ENCODE data around the gene PTCD3. TPM values are rescaled to one million over a fixed set of nuclear protein-coding genes. Genes with fewer than 3 reads are reported as not detected.

PTCD3 gene
- total RNA-seq, 1 experiment from 2014 or later: 180 TPM

- H3K4me2 ChIP-seq (ENCODE audit: insufficient read depth, insufficient read length, low read length): no peak overlapping the region
- no peaks in the 10 kb centered on the region for H3K4me1 ChIP-seq (ENCODE audit: insufficient read depth, low read length)
- H4K5ac ChIP-seq (ENCODE audit: insufficient read length, low read depth, low read length): no peak overlapping the region
- H3K9ac ChIP-seq (ENCODE audit: extremely low read depth, insufficient read length, low read length): no peak overlapping the region
- H3K4ac ChIP-seq (ENCODE audit: low read depth, low read length): no peak overlapping the region
- H2BK120ac ChIP-seq (ENCODE audit: low read depth, low read length, poor library complexity, severe bottlenecking): no peak overlapping the region
- H3T11ph ChIP-seq (ENCODE audit: low read length): no peak overlapping the region
- H3K27ac ChIP-seq (ENCODE audit: insufficient read length, low read depth, low read length): no peak overlapping the region
- no peak overlapping the region for H3K4me3 Mint-ChIP-seq
- no peaks in the 10 kb centered on the region for H3K27me3 ChIP-seq (ENCODE audit: insufficient read depth, low read length)
- peaks cover 0 to 3% of the 10 kb centered on the region in 2 experiments; a peak in 1 of 5 replicates for H3K9me3 Mint-ChIP-seq
- no peak overlapping the region for H2BK20ac ChIP-seq (ENCODE audit: low read depth, low read length, poor library complexity, severe bottlenecking)
- no peak overlapping the region for H2BK15ac ChIP-seq (ENCODE audit: low read depth, low read length)
- no peaks in the 10 kb centered on the region for H3K79me1 ChIP-seq (ENCODE audit: insufficient read depth, low read depth, low read length, poor library complexity, severe bottlenecking)
- no peak overlapping the region for H3K23ac ChIP-seq (ENCODE audit: insufficient read length, low read depth, low read length)
- TF ChIP-seq CTCF (conservative IDR thresholded peaks at IDR 0.05): no peak
- no peak overlapping the region for H4K8ac ChIP-seq (replicated peaks; ENCODE audit: insufficient read length, low read depth, low read length)
- no peaks in the 10 kb centered on the region for H3K9me3 ChIP-seq (ENCODE audit: control insufficient read depth, low read depth, low read length)
- peak overlapping the region in 1 of 3 experiments; percentile 44; a peak in 1 of 7 replicates for H3K27ac Mint-ChIP-seq
- no peaks in the 10 kb centered on the region for H3K23me2 ChIP-seq (ENCODE audit: insufficient read length, low read depth, low read length, poor library complexity, severe bottlenecking)
- no peak overlapping the region for H3K14ac ChIP-seq (ENCODE audit: insufficient read depth, low read length)
- H3K4me1 Mint-ChIP-seq: no peaks in the 10 kb centered on the region
- H3K18ac ChIP-seq (ENCODE audit: insufficient read length, low read depth, low read length): no peak overlapping the region
- DNase-seq: no peak
- H2AK5ac ChIP-seq (ENCODE audit: insufficient read length, low read length): no peak overlapping the region
- H4K20me1 ChIP-seq (ENCODE audit: control insufficient read depth, insufficient read depth, insufficient read length): no peaks in the 10 kb centered on the region
- no CpG with 5 or more reads among the region's 16 CpGs for WGBS (ENCODE audit: extremely low coverage, insufficient read length, low lambda C conversion rate)
- H3K36me3 Mint-ChIP-seq (ENCODE audit: insufficient read depth in 1 of 3, low read depth in 3 of 3): peaks cover 49 to 92% (median 82%) of the 10 kb centered on the region in 3 experiments; a peak in 6 of 7 replicates
- H3K79me2 ChIP-seq (ENCODE audit: insufficient read depth, low read length): no peaks in the 10 kb centered on the region
- H3K56ac ChIP-seq (ENCODE audit: insufficient read length, low read depth, low read length): no peak overlapping the region
- H2AFZ ChIP-seq (ENCODE audit: low read length): no peak overlapping the region
- no peaks in the 10 kb centered on the region for H3K27me3 Mint-ChIP-seq (ENCODE audit: low read depth)
- H2BK5ac ChIP-seq (ENCODE audit: insufficient read length, low read length): no peak overlapping the region
- H2BK12ac ChIP-seq (ENCODE audit: insufficient read length, low read depth, low read length): no peak overlapping the region
- H4K91ac ChIP-seq (ENCODE audit: insufficient read length, low read depth, low read length): no peak overlapping the region
Observed at GRCh38 chr2:86069783-86070339, 36.2 kb upstream of the PTCD3 start.

Measured in H9 (cell line).